Lung (tissue), 12 donors: ENCODE results near the gene KIAA0825. TPM values are rescaled to one million over a fixed set of nuclear protein-coding genes. Genes with fewer than 3 reads are reported as not detected.
"Not testable (repeated sequence)": the region's sequence is repeated elsewhere in the genome, so short reads cannot be mapped to it uniquely, and the experiment has no call there.

ENCODE experiments used
- ATAC-seq: fragments of 200-7000 bp; cut with Tn5 transposase; one replicate; pipeline ENCODE4 v1.9.1; 2020; ENCODE audit warnings: moderate number of reproducible peaks; ENCODE audit not compliant: insufficient read depth, low FRiP score
- DNase-seq, 3 donors: peaks; one replicate each; pipeline ENCODE4 v3.0.0-alpha.2; 2013 to 2017
- H3K27ac ChIP-seq, 2 donors: one replicate each; pipeline ENCODE4 v1.5.1; 2013; ENCODE audit warnings: mild to moderate bottlenecking in 2 of 2, moderate library complexity in 2 of 2, control low read depth in 1 of 2, inconsistent platforms in 1 of 2, low read depth in 1 of 2, low read length in 1 of 2
- H3K27me3 ChIP-seq, 3 donors: one replicate each; pipeline ENCODE4 v1.5.1; 2013; ENCODE audit warnings: low read length in 2 of 3; ENCODE audit not compliant: control insufficient read depth in 3 of 3, insufficient read depth in 3 of 3
- H3K36me3 ChIP-seq, 4 donors: one replicate each; pipeline ENCODE4 v1.5.1; 2013; ENCODE audit warnings: low read length in 4 of 4, mild to moderate bottlenecking in 1 of 4, moderate library complexity in 1 of 4; ENCODE audit not compliant: control insufficient read depth in 4 of 4, insufficient read depth in 4 of 4
- H3K4me1 ChIP-seq, 5 donors: one replicate each; pipeline ENCODE4 v1.5.1; 2013; ENCODE audit warnings: low read length in 5 of 5, mild to moderate bottlenecking in 2 of 5, moderate library complexity in 1 of 5; ENCODE audit not compliant: control insufficient read depth in 5 of 5, insufficient read depth in 5 of 5
- H3K4me3 ChIP-seq: one replicate; pipeline ENCODE4 v1.5.1; 2013; ENCODE audit warnings: mild to moderate bottlenecking, control low read depth, moderate library complexity
- H3K9ac ChIP-seq, 2 donors: one replicate each; pipeline ENCODE4 v1.5.1; 2013; ENCODE audit warnings: low read length in 2 of 2, control low read depth in 1 of 2; ENCODE audit not compliant: insufficient read depth in 1 of 2
- H3K9me3 ChIP-seq, 4 donors: one replicate each; pipeline ENCODE4 v1.5.1; 2013; ENCODE audit warnings: low read length in 3 of 4, mild to moderate bottlenecking in 1 of 4, moderate library complexity in 1 of 4; ENCODE audit not compliant: control insufficient read depth in 4 of 4, insufficient read depth in 3 of 4
- CTCF ChIP-seq: IDR thresholded peaks from 2 replicates; pipeline ENCODE4 v1.5.1; 2012; ENCODE audit warnings: mild to moderate bottlenecking; ENCODE audit errors: control extremely low read depth, extremely low read depth
- WGBS, 2 donors: extraction: QIAGEN DNeasy Blood & Tissue Kit; methylation state at CpG; one replicate each; pipeline ENCODE4 v1.1.7; 2013; 5-methylcytosine and 5-hydroxymethylcytosine counted together
- polyA plus RNA-seq, 2 donors: library from polyadenylated mRNA; stranded (reverse); fragments of 200-250 nt; gene quantifications; one replicate each; pipeline ENCODE4 v1.2.1, GENCODE V29; 2013
- total RNA-seq, 2 donors: library from RNA; depleted of rRNA in 1 of 2; stranded (reverse); fragments of >200 nt in 1 of 2; gene quantifications; one replicate each; pipeline ENCODE4 v1.2.1, GENCODE V29; 2014 to 2021
- donor health status: control.
- donor health status: control.
- donor health status: Bipolar disorder and iron deficiency.
- donor health status: healthy.
- donor health status: DM: yes; HTN: yes; CAD: no.

The KIAA0825 gene
- total and polyA plus RNA-seq, 4 donors: 0.79 to 20.2 (median 3.6) TPM

GRCh38 chr5:94140300-94140699 lies 478.1 kb downstream of the KIAA0825 start:
- TF ChIP-seq CTCF: no peak
- DNase-seq (no peak), ATAC-seq (no peak)
- H3K27ac ChIP-seq: no peak overlapping the region
- no peak overlapping the region for H3K9ac ChIP-seq
- peaks cover 0 to 10% (median 5%) of the 10 kb centered on the region in 4 donors for H3K9me3 ChIP-seq
- H3K36me3 ChIP-seq: no peaks in the 10 kb centered on the region
- 95 to 100% methylated on average over 2 of the region's 2 CpGs for WGBS, 2 donors
- H3K4me1 ChIP-seq: no peaks in the 10 kb centered on the region
- H3K4me3 ChIP-seq: no peak overlapping the region
- H3K27me3 ChIP-seq: no peaks in the 10 kb centered on the region

GRCh38 chr5:94130077-94130476 lies 488.3 kb downstream of the KIAA0825 start:
- Histone ChIP-seq H3K36me3 (peaks cover 0 to 1% (median 0%) of the 10 kb centered on the region in 4 donors), H3K9ac (no peak overlapping the region), H3K9me3 (no peaks in the 10 kb centered on the region), H3K4me3 (no peak overlapping the region), H3K4me1 (no peaks in the 10 kb centered on the region), H3K27ac (no peak overlapping the region), H3K27me3 (no peaks in the 10 kb centered on the region)
- ATAC-seq: no peak
- DNase-seq: no peak
- 98 to 100% methylated on average over 1 of the region's 1 CpG for WGBS, 2 donors
- no peak for TF ChIP-seq CTCF

- H3K4me1 ChIP-seq: peaks cover 0 to 2% (median 0%) of the 10 kb centered on the region in 5 donors
- peaks cover 0 to 4% (median 1%) of the 10 kb centered on the region in 4 donors for H3K9me3 ChIP-seq
- no peak overlapping the region for H3K4me3 ChIP-seq
- no peaks in the 10 kb centered on the region for H3K36me3 ChIP-seq
- no peaks in the 10 kb centered on the region for H3K27me3 ChIP-seq
- H3K27ac ChIP-seq: no peak overlapping the region
- ATAC-seq (no peak), DNase-seq (no peak)
- TF ChIP-seq CTCF: no peak
- H3K9ac ChIP-seq: no peak overlapping the region
- 85 to 87% methylated on average over 2 of the region's 2 CpGs for WGBS, 2 donors
Measured at GRCh38 chr5:94125107-94125506, 493.3 kb downstream of the KIAA0825 start.

GRCh38 chr5:94116317-94116716 lies 502.1 kb downstream of the KIAA0825 start:
- H3K27ac ChIP-seq, H3K4me3 ChIP-seq, H3K4me1 ChIP-seq, H3K9me3 ChIP-seq, H3K9ac ChIP-seq, ATAC-seq, H3K36me3 ChIP-seq, H3K27me3 ChIP-seq, DNase-seq: not testable (repeated sequence)
- 95 to 97% methylated on average over 2 of the region's 2 CpGs for WGBS, 2 donors
